GM18505 (cell line): ENCODE data around the gene MAML2.

Source experiments
- ATAC-seq: cut with Tn5 transposase; IDR thresholded peaks from one replicate; pipeline ENCODE4 v1.9.1; 2021; ENCODE audit not compliant: unreplicated experiment
- POLR2A ChIP-seq: IDR thresholded peaks from 4 replicates; pipeline ENCODE4 v1.6.1; 2011; ENCODE audit warnings: borderline replicate concordance; ENCODE audit not compliant: insufficient read depth, insufficient read length; ENCODE audit errors: extremely low read depth

MAML2 gene

GRCh38 chr11:96342961-96343711, at the start of gene MAML2:
Gene MAML2, minus strand, starts transcription at chr11:96343195. Its CDS starts 1,300 bp downstream, at chr11:96341895.
- ATAC-seq = peak; percentile 72
- TF ChIP-seq POLR2A = no peak

GRCh38 chr11:96391698-96392307, 48.8 kb upstream of the MAML2 start:
- ATAC-seq = no peak
- no peak for TF ChIP-seq POLR2A

GRCh38 chr11:96390488-96390792, 47.4 kb upstream of the MAML2 start:
- no peak for TF ChIP-seq POLR2A
- peak; percentile 2 for ATAC-seq

DNA sequence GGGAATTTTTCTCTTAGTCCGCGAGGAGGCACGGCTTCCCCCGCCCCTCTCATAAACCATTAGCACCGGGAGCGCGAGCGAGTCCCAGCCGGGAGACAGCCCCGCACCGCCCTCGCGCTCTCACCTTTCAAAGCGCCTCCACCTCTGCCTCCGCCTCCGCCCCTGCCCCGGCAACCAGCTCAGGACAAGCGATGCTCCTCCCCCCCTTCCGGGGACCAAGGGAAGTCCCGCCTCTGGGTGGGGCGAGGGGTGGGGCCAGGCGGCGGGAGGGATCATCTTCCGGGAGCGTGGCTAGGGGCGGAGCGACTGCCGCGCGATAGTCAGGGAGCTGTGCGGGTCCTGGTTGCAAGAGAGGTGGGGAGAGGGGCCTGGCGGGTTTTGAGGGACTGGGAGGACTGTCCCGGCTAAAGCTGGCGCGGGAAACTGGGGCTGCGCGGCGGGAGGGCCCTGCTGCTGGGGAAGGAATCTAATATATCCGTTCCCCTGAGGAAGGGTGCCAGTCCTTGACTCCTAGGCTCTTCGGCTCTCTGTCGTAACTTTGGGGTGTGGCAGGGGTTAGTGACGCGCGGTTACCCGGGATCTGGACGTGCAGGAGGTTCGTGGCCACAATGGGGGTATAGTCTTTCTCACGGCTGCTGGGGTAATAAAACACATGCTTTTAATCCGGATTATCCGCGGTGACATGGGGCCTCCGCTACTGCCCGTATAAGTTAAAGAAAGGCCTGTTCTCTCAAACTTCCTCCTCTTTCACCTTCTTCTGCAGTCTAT, 46.9 kb upstream of the MAML2 start, which contains the start of the genes CCDC82 and JRKL:
Gene CCDC82 (minus strand): TSS at position 193 of the 768 bp plus-strand sequence. CDS start 5,165 bp downstream, outside the sequence.
Gene JRKL (plus strand): TSS at position 294 of the 768 bp plus-strand sequence. CDS start 637 bp downstream, outside the sequence.
- peak; percentile 79 for TF ChIP-seq POLR2A
- ATAC-seq = peak; percentile 94

DNA sequence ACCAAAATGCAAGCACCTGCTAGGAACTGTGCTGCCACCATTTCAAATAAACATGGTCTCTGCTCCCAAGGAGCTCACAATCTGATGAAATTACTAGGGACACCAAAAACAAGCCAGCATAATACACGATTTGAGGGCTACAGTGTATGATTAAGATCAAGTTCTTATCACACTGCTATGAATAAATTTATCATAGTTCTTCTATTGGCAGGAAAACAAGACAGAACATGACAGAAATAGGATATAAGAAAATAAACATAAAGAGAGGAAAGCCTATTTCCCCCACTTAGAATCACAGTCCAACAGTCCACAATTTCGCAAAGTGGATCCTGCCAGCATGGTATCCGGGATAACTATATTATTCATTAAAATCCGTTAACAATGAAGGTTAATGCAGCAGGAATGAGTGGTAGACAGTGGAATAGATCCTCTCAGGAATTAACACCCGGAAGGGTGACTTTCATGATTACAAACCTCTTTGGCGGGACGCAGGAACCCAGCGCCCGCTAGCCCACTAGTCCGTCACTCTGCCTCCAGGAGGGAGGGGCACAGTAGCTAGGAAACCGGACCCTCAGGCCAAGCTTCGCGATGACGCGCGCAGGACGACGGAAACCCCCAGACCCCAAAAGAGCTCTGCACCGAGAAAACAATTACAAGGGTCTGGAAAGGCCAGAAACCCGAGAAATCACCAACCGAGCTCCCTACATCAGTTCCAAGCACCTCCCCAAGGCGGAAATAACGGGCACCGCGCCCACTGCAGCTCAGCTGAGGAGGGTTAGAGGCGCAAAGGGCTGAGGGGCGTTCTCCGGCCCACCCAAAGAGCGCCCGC, 46.1 kb upstream of the MAML2 start:
- peak; percentile 53 for ATAC-seq
- TF ChIP-seq POLR2A = no peak

- no peak for ATAC-seq
- no peak for TF ChIP-seq POLR2A
Measured at GRCh38 chr11:96385187-96385586, 42.2 kb upstream of the MAML2 start.

DNA sequence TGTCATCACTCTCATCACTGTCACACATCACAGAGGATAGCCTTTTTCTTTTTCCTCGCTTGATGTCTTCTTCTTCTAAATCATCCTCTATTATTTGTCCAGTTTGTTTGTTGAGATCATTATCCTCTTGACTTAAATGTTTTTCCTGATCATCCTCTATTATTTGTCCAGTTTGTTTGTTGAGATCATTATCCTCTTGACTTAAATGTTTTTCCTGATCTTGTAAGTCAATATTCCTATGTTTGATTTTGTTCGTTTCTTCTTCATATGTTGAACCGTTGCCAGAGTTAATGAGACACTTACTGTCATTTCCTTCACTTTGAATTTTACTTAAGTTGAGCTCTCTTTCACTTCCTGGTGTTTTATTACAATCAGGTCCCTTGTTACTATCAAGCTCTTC, 41.2 kb upstream of the MAML2 start:
- TF ChIP-seq POLR2A = no peak
- ATAC-seq = no peak

GRCh38 chr11:96376796-96377195, 33.8 kb upstream of the MAML2 start:
- no peak for ATAC-seq
- no peak for TF ChIP-seq POLR2A

DNA sequence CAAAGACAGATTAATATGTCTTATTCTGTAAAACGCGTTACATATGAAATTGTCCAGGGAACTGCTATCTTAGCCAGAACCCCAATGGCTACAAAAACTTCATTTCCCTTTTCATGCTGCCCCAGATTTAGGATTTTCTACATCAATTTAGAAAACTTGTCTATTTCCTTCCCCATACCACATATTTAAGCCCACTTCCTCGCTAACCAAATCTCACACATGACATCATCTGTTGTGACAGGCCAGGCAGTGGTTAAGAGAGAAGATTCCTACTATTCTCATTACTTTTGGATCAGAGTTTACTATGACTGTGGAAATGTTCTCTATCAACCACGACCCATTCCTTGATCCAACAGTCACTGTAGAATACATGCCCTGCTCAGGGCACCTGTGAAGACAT, 30.8 kb upstream of the MAML2 start:
- TF ChIP-seq POLR2A = no peak
- no peak for ATAC-seq

DNA sequence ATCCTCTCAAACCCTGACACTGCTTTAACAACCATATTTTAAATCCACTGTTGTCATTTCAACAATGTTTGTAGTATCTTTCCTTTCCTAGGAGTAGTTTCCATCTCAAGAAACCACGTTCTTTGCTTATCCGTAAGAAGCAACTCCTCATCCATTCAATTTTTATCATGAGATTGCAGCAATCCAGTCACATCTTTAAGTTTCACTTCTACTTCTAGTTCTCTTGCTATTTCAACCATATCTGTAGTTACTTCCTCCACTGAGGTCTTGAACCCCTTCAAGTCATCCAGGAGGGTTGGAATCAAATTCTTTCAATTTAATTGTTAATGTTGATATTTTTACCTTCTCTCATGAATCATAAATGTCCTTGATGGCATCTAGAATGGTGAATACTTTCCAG, 24.3 kb upstream of the MAML2 start:
- TF ChIP-seq POLR2A = no peak
- no peak for ATAC-seq

- no peak for ATAC-seq
- TF ChIP-seq POLR2A = no peak
Measured at GRCh38 chr11:96366024-96366423, 23.0 kb upstream of the MAML2 start.

DNA sequence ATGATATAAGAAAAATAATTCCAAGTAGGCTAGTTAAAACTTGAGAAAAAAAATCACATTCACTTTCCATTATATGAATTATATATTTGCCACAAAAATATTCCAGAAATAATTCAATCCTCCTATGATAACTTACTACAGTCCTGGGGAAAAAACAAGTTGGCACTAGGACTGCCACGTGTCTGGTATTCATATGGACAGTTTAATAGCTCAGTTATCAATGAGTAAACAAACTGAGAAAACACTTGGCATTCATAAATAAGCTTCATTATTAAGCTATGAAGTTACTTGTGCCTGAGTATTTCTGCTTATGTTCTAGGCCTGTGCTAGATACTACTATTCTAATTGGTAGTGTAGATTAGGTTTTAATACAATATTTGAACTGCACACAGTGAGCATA, 22.5 kb upstream of the MAML2 start:
- no peak for TF ChIP-seq POLR2A
- no peak for ATAC-seq

GRCh38 chr11:96361778-96362177, 18.8 kb upstream of the MAML2 start:
- no peak for TF ChIP-seq POLR2A
- no peak for ATAC-seq

- TF ChIP-seq POLR2A = no peak
- no peak for ATAC-seq
Measured at GRCh38 chr11:96358321-96358720, 15.3 kb upstream of the MAML2 start.

GRCh38 chr11:96357794-96358193, 14.8 kb upstream of the MAML2 start:
- no peak for TF ChIP-seq POLR2A
- no peak for ATAC-seq
